HG02798 (cell line): ENCODE results near the gene F10.
A peak's percentile ranks its signal among the peaks of the same experiment; 100 is the strongest.

Source experiments
- ATAC-seq: cut with Tn5 transposase; IDR thresholded peaks from one replicate; pipeline ENCODE4 v1.9.1; 2021; ENCODE audit warnings: mild to moderate bottlenecking; ENCODE audit not compliant: unreplicated experiment, poor library complexity

The F10 gene

GRCh38 chr13:113186061-113186900 lies 63.7 kb downstream of the F10 start:
- peak; percentile 92 for ATAC-seq

GRCh38 chr13:113187263-113187669 lies 64.7 kb downstream of the F10 start:
- no peak for ATAC-seq

- ATAC-seq, result no peak
Observed at GRCh38 chr13:113187883-113188665, 65.5 kb downstream of the F10 start.

- ATAC-seq, result no peak
Observed at GRCh38 chr13:113190181-113190580, 67.6 kb downstream of the F10 start.

GRCh38 chr13:113192279-113192678 lies 69.7 kb downstream of the F10 start:
- ATAC-seq, result no peak

GRCh38 chr13:113192902-113193301 lies 70.3 kb downstream of the F10 start:
- ATAC-seq, result no peak

GRCh38 chr13:113195360-113195759 lies 72.8 kb downstream of the F10 start:
- no peak for ATAC-seq

- ATAC-seq, result no peak
Observed at GRCh38 chr13:113196970-113197737, 74.6 kb downstream of the F10 start.
